HEK293 (cell line): ENCODE results near the gene CABP7.
A peak's percentile ranks its signal among the peaks of the same experiment; 100 is the strongest.

Source experiments
- CTCF ChIA-PET: fragments of 350-600 bp; formaldehyde crosslinking; extraction: SDS; loops from one replicate; lab custom pipeline; 2021; ENCODE audit warnings: antibody characterized with exemption; lab: Yijun Ruan, JAX
- POLR2A ChIA-PET: fragments of 300-600 bp; formaldehyde crosslinking; extraction: SDS; loops from one replicate; lab custom pipeline; 2020; ENCODE audit warnings: antibody characterized with exemption, inconsistent platforms; lab: Yijun Ruan, JAX
- H3K27ac ChIP-seq: fragments of 200-500 bp; sonication (Bioruptor generic); 2 replicates; pipeline ENCODE4 v1.5.1; 2014; ENCODE audit warnings: low read depth, low read length, control low read depth, inconsistent platforms; ENCODE audit errors: extremely low read depth
- H3K36me3 ChIP-seq, 2 experiments: fragments of 200-500 bp in 1 of 2; sonication (Bioruptor generic) in 1 of 2; 1 replicate in 1 of 2; 2 replicates in 1 of 2; pipeline ENCODE4 v1.5.1; 2014 to 2017; ENCODE audit warnings: inconsistent platforms in 2 of 2, low read length in 2 of 2; ENCODE audit not compliant: control insufficient read depth in 2 of 2, insufficient read depth in 1 of 2
- H3K4me1 ChIP-seq: fragments of 200-500 bp; sonication (Bioruptor generic); 2 replicates; pipeline ENCODE4 v1.5.1; 2014; ENCODE audit warnings: mild to moderate bottlenecking, low read length, inconsistent platforms; ENCODE audit not compliant: control insufficient read depth, insufficient read depth
- H3K4me3 ChIP-seq: 2 replicates; pipeline ENCODE4 v1.5.1; 2011; ENCODE audit warnings: low read depth, mild to moderate bottlenecking, control low read depth, low read length, moderate library complexity
- H3K9me3 ChIP-seq: fragments of 200-500 bp; sonication (Bioruptor generic); 2 replicates; pipeline ENCODE4 v1.5.1; 2014; ENCODE audit warnings: low read depth, low read length, inconsistent platforms; ENCODE audit not compliant: control insufficient read depth, insufficient read depth
- EGR2 ChIP-seq: fragments of 450-650 bp; formaldehyde crosslinking; IDR thresholded peaks from 2 replicates; pipeline ENCODE4 v1.5.1; 2016; ENCODE audit warnings: low read depth, missing biosample characterization, missing genetic modification characterization
- KLF7 ChIP-seq: fragments of 450-650 bp; formaldehyde crosslinking; IDR thresholded peaks from 2 replicates; pipeline ENCODE4 v1.5.1; 2016; ENCODE audit warnings: missing biosample characterization, missing genetic modification characterization, borderline replicate concordance
- TCF7L2 ChIP-seq: IDR thresholded peaks from 2 replicates; pipeline ENCODE4 v1.6.1; 2011; ENCODE audit warnings: low read depth, mild to moderate bottlenecking, inconsistent platforms, low read length, moderate library complexity, borderline replicate concordance
- ZBTB1 ChIP-seq: fragments of 450-650 bp; formaldehyde crosslinking; IDR thresholded peaks from 2 replicates; pipeline ENCODE4 v1.5.1; 2016; ENCODE audit warnings: missing biosample characterization, missing genetic modification characterization
- ZBTB20 ChIP-seq: fragments of 450-650 bp; formaldehyde crosslinking; IDR thresholded peaks from 2 replicates; pipeline ENCODE4 v1.5.1; 2016; ENCODE audit warnings: missing biosample characterization, missing genetic modification characterization
- ZBTB49 ChIP-seq: fragments of 450-650 bp; formaldehyde crosslinking; IDR thresholded peaks from 2 replicates; pipeline ENCODE4 v1.5.1; 2016; ENCODE audit warnings: missing biosample characterization, missing genetic modification characterization, low read depth
- ZNF169 ChIP-seq: fragments of 450-650 bp; formaldehyde crosslinking; IDR thresholded peaks from 2 replicates; pipeline ENCODE4 v1.5.1; 2016; ENCODE audit warnings: missing biosample characterization, missing genetic modification characterization
- ZNF211 ChIP-seq: fragments of 450-650 bp; formaldehyde crosslinking; IDR thresholded peaks from 2 replicates; pipeline ENCODE4 v1.5.1; 2016; ENCODE audit warnings: low read depth, missing biosample characterization, missing genetic modification characterization
- ZNF280C ChIP-seq: fragments of 450-650 bp; formaldehyde crosslinking; IDR thresholded peaks from 2 replicates; pipeline ENCODE4 v1.5.1; 2016; ENCODE audit warnings: missing biosample characterization, missing genetic modification characterization
- ZNF302 ChIP-seq: fragments of 450-650 bp; formaldehyde crosslinking; IDR thresholded peaks from 2 replicates; pipeline ENCODE4 v1.5.1; 2016; ENCODE audit warnings: missing biosample characterization, missing genetic modification characterization, low read depth
- ZNF311 ChIP-seq: fragments of 450-650 bp; formaldehyde crosslinking; IDR thresholded peaks from 2 replicates; pipeline ENCODE4 v1.5.1; 2017; ENCODE audit warnings: missing biosample characterization, missing genetic modification characterization, borderline replicate concordance
- ZNF335 ChIP-seq: fragments of 450-650 bp; formaldehyde crosslinking; conservative IDR thresholded peaks from 2 replicates; pipeline ENCODE4 v1.5.1; 2016; ENCODE audit warnings: missing biosample characterization, missing genetic modification characterization
- ZNF391 ChIP-seq: fragments of 450-650 bp; formaldehyde crosslinking; IDR thresholded peaks from 2 replicates; pipeline ENCODE4 v1.5.1; 2016; ENCODE audit warnings: low read depth, missing biosample characterization, missing genetic modification characterization, borderline replicate concordance
- ZNF416 ChIP-seq: fragments of 450-650 bp; formaldehyde crosslinking; IDR thresholded peaks from 2 replicates; pipeline ENCODE4 v1.5.1; 2016; ENCODE audit warnings: missing biosample characterization, missing genetic modification characterization
- ZNF473 ChIP-seq: fragments of 450-650 bp; formaldehyde crosslinking; IDR thresholded peaks from 2 replicates; pipeline ENCODE4 v1.5.1; 2017; ENCODE audit warnings: missing biosample characterization, missing genetic modification characterization
- ZNF561 ChIP-seq: fragments of 450-650 bp; IDR thresholded peaks from 2 replicates; pipeline ENCODE4 v1.5.1; 2018; ENCODE audit warnings: missing biosample characterization, missing genetic modification characterization, borderline replicate concordance
- ZNF624 ChIP-seq: fragments of 450-650 bp; formaldehyde crosslinking; IDR thresholded peaks from 2 replicates; pipeline ENCODE4 v1.5.1; 2017; ENCODE audit warnings: missing biosample characterization, missing genetic modification characterization
- ZNF660 ChIP-seq: fragments of 450-650 bp; IDR thresholded peaks from 2 replicates; pipeline ENCODE4 v1.5.1; 2018; ENCODE audit warnings: missing biosample characterization, mild to moderate bottlenecking, missing genetic modification characterization
- ZNF692 ChIP-seq: fragments of 450-650 bp; formaldehyde crosslinking; IDR thresholded peaks from 2 replicates; pipeline ENCODE4 v1.5.1; 2016; ENCODE audit warnings: missing biosample characterization, missing genetic modification characterization
- ZNF830 ChIP-seq: fragments of 450-650 bp; IDR thresholded peaks from 2 replicates; pipeline ENCODE4 v1.5.0; 2018; ENCODE audit warnings: missing biosample characterization, missing genetic modification characterization, low read depth, mild to moderate bottlenecking, moderate library complexity

CABP7 gene

GRCh38 chr22:29767171-29768051, 47.6 kb downstream of the CABP7 start, which contains the start of gene UQCR10 (continued):
- TF ChIP-seq ZNF280C (tag by site-specific recombination) (no peak), ZBTB1 (no peak), ZNF169 (no peak), KLF7 (tag by site-specific recombination) (no peak; the same call in 1 of the 2 replicates), ZNF391 (tag by site-specific recombination) (peak; percentile 12; the same call in 1 of the 2 replicates), TCF7L2 (no peak), ZNF311 (tag by site-specific recombination) (no peak), ZBTB20 (tag by site-specific recombination) (peak; percentile 73)

- H3K4me1 ChIP-seq: peaks cover 2% of the 10 kb centered on the region; the same call in 1 of the 2 replicates
- TF ChIP-seq ZNF660 (tag by site-specific recombination) (no peak), ZNF624 (tag by site-specific recombination) (no peak), ZNF561 (tag by site-specific recombination) (no peak), ZNF416 (tag by site-specific recombination) (no peak), ZNF830 (tag by site-specific recombination) (no peak), ZNF302 (tag by site-specific recombination) (no peak), ZNF335 (no peak), EGR2 (no peak), ZNF473 (tag by site-specific recombination) (no peak), ZNF692 (tag by site-specific recombination) (no peak), ZNF211 (tag by site-specific recombination) (no peak), ZBTB49 (no peak)
- TF ChIP-seq, all 188 proteins: peak for 0
- peak overlapping the region; percentile 80 for H3K4me3 ChIP-seq
- no peaks in the 10 kb centered on the region for H3K9me3 ChIP-seq
- peaks cover 11 to 32% of the 10 kb centered on the region in 2 experiments for H3K36me3 ChIP-seq
- CTCF ChIA-PET: interaction anchor here (0.6 kb wide), 1 partner anchor 81 kb away, joined by 4 read pairs; no protein-coding TSS in a partner anchor
- POLR2A ChIA-PET: no interaction called here
- H3K27ac ChIP-seq: peak overlapping the region; percentile 87; the same call in 1 of the 2 replicates
These were observed 48.4 kb downstream of the CABP7 start for GRCh38 chr22:29768052-29768693.
